ENCODE data around the gene BYSL. TPM values are rescaled to one million over a fixed set of nuclear protein-coding genes. Genes with fewer than 3 reads are reported as not detected.

BYSL gene
- total RNA-seq, 1 experiment from 2014 or later, result 50.8 TPM

GRCh38 chr6:41932378-41932777 is 11.1 kb downstream of the BYSL start:
- H3K27me3 Mint-ChIP-seq (ENCODE audit: low read depth), result no peaks in the 10 kb centered on the region
- H3K4me3 Mint-ChIP-seq, result no peak overlapping the region
- ATAC-seq (no peak), DNase-seq (ENCODE audit: low spot score) (no peak)
- H3K4me1 Mint-ChIP-seq, result 0 out of 2 replicates have a peak, but pooled peaks cover 2% of the 10 kb centered on the region
- POLR2A ChIA-PET, result interaction anchor here (0.6 to 1.8 kb wide), 2 partner anchors 11 to 224 kb away, joined by 3 to 4 read pairs; partner anchors contain the start of genes BYSL and MED20
- no peaks in the 10 kb centered on the region for H3K9me3 Mint-ChIP-seq
- no peak overlapping the region for H3K27ac Mint-ChIP-seq
- CTCF ChIA-PET, result interaction anchor here (1.2 to 8.9 kb wide), 3 partner anchors 10 to 112 kb away, joined by 3 to 112 read pairs (median 39); partner anchors contain the start of genes BYSL and MED20
- no peak for TF ChIP-seq ATF6 (CRISPR knock-in tag; IDR thresholded peaks at IDR 0.05)
- TF ChIP-seq MAX (CRISPR knock-in tag; IDR thresholded peaks at IDR 0.05), result no peak
- no peak for TF ChIP-seq ZNF317 (CRISPR knock-in tag; IDR thresholded peaks at IDR 0.05; ENCODE audit: borderline replicate concordance, low read depth)
- TF ChIP-seq TP53 (CRISPR knock-in tag; IDR thresholded peaks at IDR 0.05), result no peak
- no peak for TF ChIP-seq CBFB (CRISPR knock-in tag; IDR thresholded peaks at IDR 0.05; ENCODE audit: low read depth)
- no peak for TF ChIP-seq FOXJ3 (CRISPR knock-in tag; IDR thresholded peaks at IDR 0.05; ENCODE audit: borderline replicate concordance)
- no peak for TF ChIP-seq ZNF532 (CRISPR knock-in tag; IDR thresholded peaks at IDR 0.05; ENCODE audit: borderline replicate concordance)
- TF ChIP-seq CTCF (IDR thresholded peaks at IDR 0.05), result no peak
- H3K36me3 Mint-ChIP-seq, result peaks cover 63% of the 10 kb centered on the region

- no peaks in the 10 kb centered on the region for H3K9me3 Mint-ChIP-seq
- no peaks in the 10 kb centered on the region for H3K27me3 Mint-ChIP-seq (ENCODE audit: low read depth)
- H3K36me3 Mint-ChIP-seq, result peaks cover 42% of the 10 kb centered on the region
- ChIA-PET CTCF (interaction anchor here (0.8 to 8.9 kb wide), 7 partner anchors 12 to 280 kb away, joined by 3 to 112 read pairs (median 13); partner anchors contain the start of genes BYSL, MED20 and TOMM6), POLR2A (interaction anchor here (2.3 kb wide), 1 partner anchor 14 kb away, joined by 7 read pairs; the partner anchor contains the start of genes BYSL and MED20)
- H3K27ac Mint-ChIP-seq, result peak overlapping the region; percentile 17; the same call in 1 of the 2 replicates
- DNase-seq (ENCODE audit: low spot score) (no peak), ATAC-seq (no peak)
- no peak overlapping the region for H3K4me3 Mint-ChIP-seq
- H3K4me1 Mint-ChIP-seq, result peaks cover 16% of the 10 kb centered on the region
- TF ChIP-seq PRDM15 (CRISPR knock-in tag; IDR thresholded peaks at IDR 0.05), result no peak
- TF ChIP-seq USF2 (CRISPR knock-in tag; IDR thresholded peaks at IDR 0.05), result no peak
- TF ChIP-seq ARID4B (CRISPR knock-in tag; IDR thresholded peaks at IDR 0.05; ENCODE audit: borderline replicate concordance), result no peak
- no peak for TF ChIP-seq MXD4 (CRISPR knock-in tag; IDR thresholded peaks at IDR 0.05; ENCODE audit: borderline replicate concordance)
- no peak for TF ChIP-seq NFYB (CRISPR knock-in tag; conservative IDR thresholded peaks at IDR 0.05; ENCODE audit: low read depth)
- no peak for TF ChIP-seq NR2C2 (CRISPR knock-in tag; IDR thresholded peaks at IDR 0.05)
These were observed 13.2 kb downstream of the BYSL start for GRCh38 chr6:41934278-41935192.
